WERI-Rb-1 (cell line): ENCODE data around the gene TAP1.

Experiments
- DNase-seq: peaks from one replicate; pipeline ENCODE4 v3.0.0-alpha.2; 2020
- H3K27ac ChIP-seq: fragments of 250-450 bp; sonication (Bioruptor Pico); 2 replicates; pipeline ENCODE4 v1.5.1; 2020; ENCODE audit warnings: mild to moderate bottlenecking, moderate library complexity
- H3K27me3 ChIP-seq: fragments of 250-450 bp; sonication (Bioruptor Pico); 2 replicates; pipeline ENCODE4 v1.5.1; 2021; ENCODE audit warnings: mild to moderate bottlenecking, low read depth, moderate library complexity; ENCODE audit not compliant: insufficient read depth, severe bottlenecking
- H3K36me3 ChIP-seq: fragments of 250-450 bp; sonication (Bioruptor Pico); 2 replicates; pipeline ENCODE4 v1.5.1; 2020; ENCODE audit warnings: mild to moderate bottlenecking, moderate library complexity
- H3K4me3 ChIP-seq: 2 replicates; pipeline ENCODE4 v1.5.1; 2011; ENCODE audit warnings: low read depth, mild to moderate bottlenecking, control low read depth, low read length
- H3K9me3 ChIP-seq: fragments of 250-450 bp; sonication (Bioruptor Pico); 2 replicates; pipeline ENCODE4 v1.5.1; 2021; ENCODE audit warnings: mild to moderate bottlenecking, moderate library complexity; ENCODE audit not compliant: severe bottlenecking
- CTCF ChIP-seq: IDR thresholded peaks from 2 replicates; pipeline ENCODE4 v1.5.1; 2011; ENCODE audit warnings: low read depth, mild to moderate bottlenecking, control low read depth, inconsistent platforms, low read length

Gene TAP1

GRCh38 chr6:32799168-32799567 is 54.3 kb downstream of the TAP1 start:
- H3K36me3 ChIP-seq = no peaks in the 10 kb centered on the region
- peaks cover 71% of the 10 kb centered on the region for H3K27me3 ChIP-seq
- no peak overlapping the region for H3K27ac ChIP-seq
- no peak for TF ChIP-seq CTCF
- H3K4me3 ChIP-seq = no peak overlapping the region
- H3K9me3 ChIP-seq = peaks cover 2% of the 10 kb centered on the region
- DNase-seq = no peak

- H3K4me3 ChIP-seq = no peak overlapping the region
Observed at GRCh38 chr6:32796848-32797776, 56.4 kb downstream of the TAP1 start.

More at GRCh38 chr6:32796848-32797776, 56.4 kb downstream of the TAP1 start:
- H3K9me3 ChIP-seq = peaks cover 2% of the 10 kb centered on the region
- peak; percentile 72 for DNase-seq
- peak; percentile 87 for TF ChIP-seq CTCF
- peaks cover 74% of the 10 kb centered on the region for H3K27me3 ChIP-seq
- H3K27ac ChIP-seq = no peak overlapping the region
- H3K36me3 ChIP-seq = no peaks in the 10 kb centered on the region
